DMS79 (cell line): ENCODE results near the gene SH3BP4.
A peak's percentile ranks its signal among the peaks of the same experiment; 100 is the strongest.

Experiments
- DNase-seq: peaks from one replicate; lab custom pipeline; 2025; lab: John Stamatoyannopoulos, UW

SH3BP4 gene

GRCh38 chr2:234998404-234999211 is 46.8 kb downstream of the SH3BP4 start:
- DNase-seq, result no peak

- no peak for DNase-seq
Measured at GRCh38 chr2:234999740-235000425, 48.1 kb downstream of the SH3BP4 start.

DNA sequence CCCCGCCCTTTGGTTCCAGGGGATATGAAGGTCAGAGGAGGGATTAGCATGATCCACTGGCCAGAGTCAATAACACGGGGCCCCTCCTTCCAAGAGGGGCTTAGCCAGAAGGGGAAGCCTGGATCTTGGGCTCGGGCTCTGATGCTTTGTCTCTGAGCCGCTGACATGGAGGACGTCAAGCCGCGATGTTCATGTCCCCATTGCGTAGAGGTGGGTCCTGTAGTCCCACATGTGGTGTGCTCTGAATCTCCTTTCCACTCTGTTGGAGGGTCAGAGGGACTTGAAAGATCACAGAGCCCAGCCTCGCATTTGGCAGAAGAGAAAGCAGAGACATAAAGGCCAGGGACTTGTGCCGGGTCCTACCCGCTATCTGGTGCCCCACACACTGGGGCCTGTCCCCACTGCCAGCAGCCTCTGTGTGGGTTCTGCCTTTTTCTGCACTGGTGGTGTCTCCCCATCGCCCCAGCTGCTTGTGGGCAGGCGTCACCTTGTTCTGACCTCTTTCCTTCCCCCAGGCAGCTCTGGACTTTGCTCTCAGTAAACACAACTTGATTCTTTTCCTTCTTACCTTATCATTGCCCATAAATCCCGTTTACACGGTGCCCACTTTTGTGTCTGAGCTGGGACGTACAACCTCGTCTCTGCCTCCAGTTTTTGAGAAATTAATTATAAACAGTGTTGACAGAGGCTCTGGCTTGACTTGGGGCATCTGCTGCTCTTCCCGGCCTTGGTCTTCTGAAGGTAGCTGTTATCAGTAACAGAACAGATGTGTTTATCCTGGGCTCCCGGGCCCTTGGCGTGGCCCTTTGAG is 48.8 kb downstream of the SH3BP4 start:
- DNase-seq, result no peak

DNA sequence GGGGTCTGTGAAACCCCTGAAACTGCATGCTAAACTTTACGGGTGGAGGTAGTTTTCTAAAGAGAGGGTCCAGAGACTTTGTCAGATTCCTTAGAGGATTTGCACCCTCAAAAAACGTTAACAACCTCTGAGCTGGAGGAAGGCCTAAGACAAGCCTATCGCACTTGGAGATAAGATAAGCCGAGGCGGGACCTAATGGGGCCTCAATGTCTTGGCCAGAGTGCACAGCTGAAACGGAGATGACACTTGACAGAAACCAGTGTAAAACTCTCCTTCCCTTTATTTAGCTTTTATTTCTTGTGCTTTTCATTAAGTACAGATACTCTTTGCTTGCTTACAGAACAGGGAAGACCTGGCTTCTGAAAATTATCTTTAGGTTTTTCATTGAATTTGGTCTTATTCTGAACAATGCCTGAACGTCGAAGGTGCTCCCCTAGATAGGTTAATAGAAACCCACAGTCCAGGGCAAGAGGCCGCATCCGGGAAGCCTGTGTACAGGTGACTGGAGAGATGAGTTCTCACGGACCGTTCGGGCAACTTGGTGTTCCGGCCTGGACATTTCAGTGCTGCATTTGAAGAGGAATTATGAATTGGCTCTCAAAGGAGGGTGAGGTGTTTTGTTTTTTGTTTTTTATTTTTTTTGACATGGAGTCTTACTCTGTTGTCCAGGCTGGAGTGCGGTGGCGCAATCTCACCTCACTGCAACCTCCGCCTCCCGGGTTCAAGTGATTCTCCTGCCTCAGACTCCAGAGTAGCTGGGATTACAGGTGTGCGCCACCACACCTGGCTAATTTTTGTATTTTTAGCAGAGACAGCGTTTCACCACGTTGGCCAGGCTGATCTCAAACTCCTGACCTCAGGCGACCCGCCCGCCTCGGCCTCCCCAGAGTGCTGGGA is 49.7 kb downstream of the SH3BP4 start:
- DNase-seq, result no peak

DNA sequence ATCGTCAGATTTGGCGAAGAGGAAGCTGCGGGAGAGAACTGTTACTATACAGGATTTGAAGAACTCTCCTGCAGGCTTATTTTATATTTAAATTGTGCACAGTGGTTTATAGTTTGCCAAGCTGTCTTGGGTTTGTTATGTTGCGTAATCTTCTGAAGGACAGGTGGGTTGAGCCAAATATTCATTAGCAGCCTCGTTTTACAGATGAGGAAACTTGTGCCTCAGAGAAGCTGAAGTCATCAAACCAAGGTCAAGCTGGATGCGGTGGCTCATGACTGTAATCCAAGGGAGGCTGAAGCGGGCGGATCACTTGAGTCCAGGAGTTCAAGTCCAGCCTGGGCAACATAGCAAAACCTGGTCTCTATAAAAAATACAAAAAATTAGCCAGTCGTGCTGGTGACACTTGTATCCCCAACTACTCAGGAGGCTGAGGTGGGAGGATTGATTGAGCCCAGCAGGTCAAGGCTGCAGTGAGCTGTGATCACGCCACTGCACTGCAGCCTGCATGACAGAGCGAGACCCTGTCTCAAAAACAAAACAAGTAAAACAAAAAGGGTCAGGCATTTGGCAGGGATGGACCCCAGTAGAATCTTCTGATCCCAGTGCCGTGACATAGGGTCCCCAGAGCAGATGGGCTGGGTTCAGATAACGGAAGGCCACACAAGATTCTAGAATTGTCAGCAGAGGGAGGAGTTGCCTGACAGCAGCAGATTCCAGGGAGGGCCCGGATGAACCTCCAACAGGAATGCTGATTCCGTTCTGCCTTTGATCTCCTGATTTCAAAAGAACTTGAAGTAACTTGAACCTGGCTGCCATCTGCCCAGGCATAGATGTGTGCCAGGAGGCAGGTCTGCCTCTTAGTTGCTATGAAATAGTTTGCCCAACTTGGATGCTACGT is 50.6 kb downstream of the SH3BP4 start:
- DNase-seq, result no peak

DNA sequence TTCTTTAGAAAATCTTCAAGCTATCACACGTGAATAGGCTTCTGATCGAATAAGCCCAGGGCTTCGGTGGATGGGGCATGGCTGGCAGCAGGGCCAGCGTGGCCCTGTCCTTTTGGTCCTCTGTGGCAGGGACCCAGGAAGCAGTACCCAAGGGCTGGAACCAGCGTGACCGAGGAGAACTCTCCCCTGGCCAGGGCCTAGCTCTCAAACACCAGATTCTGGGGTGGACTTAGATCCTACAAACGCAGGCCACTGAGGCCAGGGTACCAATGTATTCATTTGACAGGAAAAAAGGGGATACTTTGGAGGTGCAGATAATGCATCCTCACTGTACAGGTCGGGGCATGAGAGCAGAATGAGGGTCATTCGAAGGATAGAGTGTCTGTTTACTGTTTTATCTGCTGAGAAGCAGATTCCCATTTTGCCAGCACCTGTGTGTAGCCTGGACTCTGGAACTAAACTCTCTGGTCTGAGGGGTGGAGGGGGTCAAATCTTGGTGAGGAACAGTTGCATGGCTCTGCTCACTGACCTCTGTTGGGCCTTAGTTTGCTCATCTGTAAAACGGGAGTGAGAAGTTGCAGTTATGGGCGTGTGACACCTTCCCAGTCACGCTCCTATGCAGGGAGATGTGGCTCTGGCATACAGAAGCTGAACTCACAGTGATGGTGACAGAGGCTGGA is 51.4 kb downstream of the SH3BP4 start:
- DNase-seq, result no peak

DNA sequence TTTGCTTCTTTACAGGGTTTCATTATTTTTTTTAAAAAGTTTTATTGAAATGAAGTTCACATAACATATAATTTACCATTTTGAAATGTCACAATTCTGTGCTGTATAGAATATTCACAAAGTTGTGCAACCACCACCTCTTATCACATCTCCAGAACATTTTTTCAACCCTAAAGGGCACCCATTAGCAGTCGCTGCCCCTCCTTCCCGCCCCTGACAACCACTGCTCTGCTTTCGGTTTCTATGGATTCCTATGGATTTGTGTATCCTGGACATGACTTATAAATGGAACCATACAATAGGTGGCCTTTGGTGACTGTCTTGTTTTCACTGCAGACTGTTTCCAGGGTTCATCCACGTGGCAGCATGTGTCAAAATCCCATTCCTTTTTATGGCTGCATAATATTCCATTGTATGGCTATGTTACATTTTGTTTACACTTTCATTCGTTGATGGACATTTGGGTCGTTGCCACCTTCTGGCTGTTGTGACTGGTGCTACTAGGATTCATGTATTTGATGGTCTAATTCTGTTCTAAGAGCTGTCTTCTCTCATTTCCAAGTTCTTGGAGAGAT is 52.6 kb downstream of the SH3BP4 start:
- no peak for DNase-seq

- no peak for DNase-seq
Measured at GRCh38 chr2:235005023-235005422, 53.2 kb downstream of the SH3BP4 start.

DNA sequence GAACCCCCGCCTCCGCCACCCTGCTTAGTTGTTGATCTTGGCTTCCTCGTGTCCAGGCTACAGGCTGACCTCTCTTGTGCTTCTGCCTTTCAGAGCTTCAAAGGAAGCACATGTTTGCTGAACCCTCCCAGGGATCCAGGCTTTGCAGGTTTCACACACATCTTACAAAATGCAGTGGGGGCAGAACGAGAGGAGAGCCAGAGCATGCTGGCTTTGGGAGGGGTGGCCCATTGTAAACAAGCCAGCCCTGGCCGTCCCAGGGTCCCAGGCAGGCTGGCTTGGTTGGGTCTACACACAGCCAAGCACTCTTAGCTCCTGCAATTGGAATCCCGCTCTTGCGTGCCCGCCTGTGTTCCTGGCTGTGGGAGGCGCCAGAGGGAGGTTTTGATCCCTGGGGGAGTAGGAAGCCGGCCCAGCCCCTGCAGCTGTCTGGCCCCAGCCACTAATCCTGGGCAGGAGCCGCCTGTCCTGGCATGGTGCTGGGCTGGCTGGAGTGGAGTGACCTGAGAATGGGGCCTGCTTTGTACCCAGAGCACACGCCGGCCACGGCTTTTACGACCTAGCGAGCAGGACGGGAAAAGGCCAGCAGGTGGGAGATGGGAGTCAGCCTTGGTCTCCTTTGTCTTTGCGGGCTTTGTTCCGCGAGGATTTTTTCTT is 53.9 kb downstream of the SH3BP4 start:
- peak; percentile 70 for DNase-seq

- no peak for DNase-seq
Measured at GRCh38 chr2:235006461-235006860, 54.6 kb downstream of the SH3BP4 start.

DNA sequence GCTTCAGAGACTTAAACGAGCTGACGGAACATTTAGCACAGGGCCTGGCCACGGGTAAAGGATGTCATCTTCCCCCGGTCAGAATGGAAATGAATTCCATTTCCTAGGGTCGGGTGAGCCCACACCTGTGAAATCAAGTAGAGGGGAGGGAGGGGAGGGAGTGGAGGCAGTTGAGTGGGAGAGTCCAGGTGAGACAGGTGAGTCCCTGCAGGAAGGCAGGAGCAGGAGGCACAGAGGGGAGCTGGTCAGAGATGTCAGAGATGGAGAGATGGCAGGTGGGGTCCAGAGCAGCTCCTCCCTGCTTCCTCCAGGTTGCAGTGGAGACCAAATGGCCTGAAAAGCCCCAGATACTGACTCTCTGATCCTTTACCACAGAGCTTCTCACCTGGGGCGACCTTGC is 55.2 kb downstream of the SH3BP4 start:
- no peak for DNase-seq

DNA sequence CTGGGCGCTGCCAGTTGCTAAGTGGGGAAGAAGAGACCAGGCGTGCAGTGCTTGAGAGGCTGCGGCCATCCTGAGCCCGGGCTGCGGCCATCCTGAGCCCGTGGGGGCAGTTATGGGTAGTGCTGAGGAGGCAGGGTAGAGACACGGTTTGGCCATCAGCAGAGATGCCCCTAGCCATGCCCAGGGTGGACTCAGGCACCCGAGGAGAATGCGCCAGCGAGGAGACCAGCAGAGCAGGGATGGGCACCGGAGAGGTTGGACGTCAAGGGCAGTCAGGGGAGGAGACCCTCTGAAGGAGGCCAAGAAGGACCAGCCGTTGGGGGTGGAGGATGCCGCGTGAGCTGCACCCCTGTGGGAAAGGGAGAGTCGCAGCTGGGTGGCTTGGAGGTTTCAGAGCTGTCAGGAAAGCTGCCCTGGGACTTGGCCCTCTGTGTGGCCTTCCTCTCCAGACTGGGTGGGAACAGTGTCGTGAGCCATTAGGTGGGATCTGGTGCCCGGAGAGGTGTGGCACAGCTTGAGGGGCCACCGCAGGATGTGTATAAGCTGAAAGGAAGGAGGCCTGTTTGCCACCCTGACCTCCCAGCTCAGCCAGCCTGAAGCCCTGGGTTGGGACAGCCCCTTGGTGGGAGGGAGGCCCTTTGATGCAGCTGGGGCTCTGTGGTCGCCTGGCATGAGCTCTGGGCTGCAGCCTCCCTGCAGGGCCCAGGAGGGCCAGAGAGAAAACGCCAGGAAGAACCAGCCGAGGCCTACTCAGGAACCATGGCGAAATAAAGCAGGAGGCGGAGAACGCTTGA is 56.0 kb downstream of the SH3BP4 start:
- no peak for DNase-seq

DNA sequence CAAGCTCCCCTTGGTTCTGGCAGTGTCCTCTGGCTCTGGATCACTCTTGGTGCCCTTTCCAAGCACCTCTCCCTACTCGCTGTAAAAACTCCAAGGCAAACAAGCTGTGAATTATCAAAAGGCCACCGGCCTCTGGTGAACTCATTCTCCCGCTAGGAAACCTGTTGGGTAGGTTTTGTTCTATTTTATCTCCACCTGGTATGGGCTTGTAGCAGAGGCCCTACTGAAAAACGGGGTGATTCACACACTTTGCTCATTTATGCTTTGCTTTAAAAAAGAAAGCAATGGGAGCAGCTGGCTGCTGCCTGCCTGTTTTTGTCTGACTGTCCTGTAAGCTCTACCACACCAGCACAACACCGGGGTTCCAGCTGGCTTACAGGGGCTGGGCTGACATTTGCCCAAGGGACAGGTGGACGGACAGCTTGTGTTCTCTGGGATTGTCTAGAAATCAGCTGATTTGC is 56.8 kb downstream of the SH3BP4 start:
- DNase-seq, result peak; percentile 19

DNA sequence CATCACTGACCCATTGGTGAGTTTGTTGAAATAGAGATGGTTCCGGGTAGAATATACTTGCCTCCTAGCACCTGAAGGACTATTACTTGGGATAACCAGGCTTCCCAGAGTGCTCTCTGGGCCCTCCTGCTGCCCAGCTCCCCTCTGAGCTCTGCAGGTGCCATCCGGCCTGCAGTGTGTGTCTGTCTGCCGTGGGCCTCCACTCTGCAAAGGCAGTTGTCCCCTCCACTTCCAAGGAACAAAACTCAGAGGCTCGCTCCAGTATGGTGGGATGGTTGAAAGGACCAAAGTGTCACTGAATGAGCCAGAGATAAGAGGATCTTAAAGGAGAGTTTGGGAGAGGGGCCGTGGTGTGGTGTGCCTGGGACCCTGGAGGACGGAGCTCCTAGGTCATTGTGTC is 57.3 kb downstream of the SH3BP4 start:
- DNase-seq, result no peak

- DNase-seq, result no peak
Measured at GRCh38 chr2:235010117-235010714, 58.4 kb downstream of the SH3BP4 start.

GRCh38 chr2:235011607-235011928 is 59.8 kb downstream of the SH3BP4 start:
- no peak for DNase-seq

DNA sequence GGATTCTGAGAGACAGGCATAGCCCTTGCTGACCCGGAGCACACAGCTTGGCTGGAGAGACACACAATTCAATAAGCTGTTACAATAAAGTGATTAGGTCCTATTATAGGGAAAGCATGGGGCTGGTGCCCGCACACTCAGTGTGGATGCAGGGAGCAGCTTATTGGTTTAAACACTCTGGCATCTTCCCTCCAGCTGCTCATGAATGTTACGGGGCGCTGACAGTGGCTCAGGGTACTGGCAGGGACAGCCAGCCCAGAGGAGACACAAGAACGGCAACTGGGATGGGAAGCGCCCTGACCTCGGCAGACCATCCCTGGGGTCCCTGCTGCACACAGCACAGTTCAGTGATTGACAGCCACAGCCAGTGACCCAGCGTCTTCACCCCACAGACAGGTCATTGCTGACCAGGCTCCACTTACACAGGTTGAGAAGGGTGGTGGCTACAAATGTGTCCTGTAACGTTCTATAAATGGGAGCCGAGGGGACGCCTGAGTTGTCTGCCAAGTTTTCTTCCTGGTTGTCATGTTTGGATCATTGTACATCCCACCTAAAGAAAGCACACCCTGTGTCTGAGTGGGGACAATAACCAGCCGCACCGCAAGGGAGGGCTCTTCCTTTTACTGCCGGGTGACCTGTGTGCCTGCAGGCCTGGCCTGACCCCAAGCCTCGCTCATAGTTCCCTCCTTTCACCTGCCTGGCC is 60.3 kb downstream of the SH3BP4 start:
- no peak for DNase-seq
